IMR-90 (cell line): ENCODE results near the gene KAZN. TPM values are rescaled to one million over a fixed set of nuclear protein-coding genes. Genes with fewer than 3 reads are reported as not detected.

Experiments used
- ATAC-seq: fragments of 200-7000 bp; cut with Tn5 transposase; 2 replicates; pipeline ENCODE4 v1.9.1; 2020; ENCODE audit warnings: low read depth, mild to moderate bottlenecking, moderate library complexity
- BruUV-seq: library from RNA; stranded (reverse); fragments of 400-500 nt; replicated peaks from 2 replicates; lab custom pipeline; 2021; lab: Mats Ljungman, UMichigan
- CTCF ChIA-PET: fragments of 300-600 bp; formaldehyde crosslinking; extraction: SDS; loops from one replicate; lab custom pipeline; 2021; ENCODE audit warnings: antibody characterized with exemption; lab: Yijun Ruan, JAX
- POLR2A ChIA-PET: fragments of 300-600 bp; sonication (Branson Sonifier 250); formaldehyde crosslinking; loops from one replicate; lab custom pipeline; 2022; ENCODE audit warnings: antibody characterized with exemption; ENCODE audit not compliant: unreplicated experiment; lab: Charles Lee
- DNase-seq: peaks from one replicate; pipeline ENCODE4 v3.0.0; 2013
- H2AFZ ChIP-seq: replicated peaks from 2 replicates; pipeline ENCODE3; 2013; ENCODE audit warnings: low read length, mild to moderate bottlenecking; ENCODE audit not compliant: poor library complexity
- H2AK5ac ChIP-seq: 2 replicates; pipeline ENCODE4 v1.6.1; 2013; ENCODE audit warnings: low read depth, low read length, inconsistent platforms
- H2AK9ac ChIP-seq: replicated peaks from 2 replicates; pipeline ENCODE3; 2013; ENCODE audit warnings: mild to moderate bottlenecking, low read depth, low read length, moderate library complexity; ENCODE audit not compliant: poor library complexity
- H2BK120ac ChIP-seq: 2 replicates; pipeline ENCODE4 v1.6.1; 2013; ENCODE audit warnings: low read depth, low read length, inconsistent platforms
- H2BK15ac ChIP-seq: 3 replicates; pipeline ENCODE4 v1.6.1; 2013; ENCODE audit warnings: low read depth, low read length, inconsistent platforms
- H2BK20ac ChIP-seq: 2 replicates; pipeline ENCODE4 v1.6.1; 2013; ENCODE audit warnings: low read depth, mild to moderate bottlenecking, inconsistent platforms, low read length, moderate library complexity
- H2BK5ac ChIP-seq: 2 replicates; pipeline ENCODE4 v1.6.1; 2013; ENCODE audit warnings: mild to moderate bottlenecking, low read depth, low read length, inconsistent platforms; ENCODE audit not compliant: poor library complexity, severe bottlenecking
- H3K14ac ChIP-seq: replicated peaks from 2 replicates; pipeline ENCODE4 v1.6.1; 2013; ENCODE audit warnings: low read depth, low read length, inconsistent platforms
- H3K18ac ChIP-seq: 2 replicates; pipeline ENCODE4 v1.6.1; 2013; ENCODE audit warnings: low read depth, low read length, control low read depth
- H3K23ac ChIP-seq: 2 replicates; pipeline ENCODE4 v1.6.1; 2013; ENCODE audit warnings: low read depth, low read length, inconsistent platforms
- H3K27ac ChIP-seq: 2 replicates; pipeline ENCODE4 v1.5.1; 2013; ENCODE audit warnings: mild to moderate bottlenecking, control low read depth, low read length; ENCODE audit not compliant: insufficient read depth
- H3K27me3 ChIP-seq: 2 replicates; pipeline ENCODE4 v1.6.1; 2013; ENCODE audit warnings: low read length; ENCODE audit not compliant: control insufficient read depth, insufficient read depth
- H3K36me3 ChIP-seq: 2 replicates; pipeline ENCODE4 v1.6.1; 2013; ENCODE audit warnings: low read length, mixed read lengths; ENCODE audit not compliant: control insufficient read depth, insufficient read depth
- H3K4ac ChIP-seq: 2 replicates; pipeline ENCODE4 v1.6.1; 2013; ENCODE audit warnings: low read depth, low read length, inconsistent platforms
- H3K4me1 ChIP-seq: 2 replicates; pipeline ENCODE4 v1.6.1; 2013; ENCODE audit warnings: low read length, mixed read lengths; ENCODE audit not compliant: control insufficient read depth, insufficient read depth
- H3K4me2 ChIP-seq: 2 replicates; pipeline ENCODE4 v1.6.1; 2013; ENCODE audit warnings: low read depth, mild to moderate bottlenecking, control low read depth, low read length, moderate library complexity
- H3K4me3 ChIP-seq: 2 replicates; pipeline ENCODE4 v1.5.1; 2013; ENCODE audit warnings: low read depth, mild to moderate bottlenecking, control low read depth, low read length, moderate library complexity; ENCODE audit not compliant: insufficient read depth
- H3K56ac ChIP-seq: 2 replicates; pipeline ENCODE4 v1.6.1; 2013; ENCODE audit warnings: low read length, inconsistent platforms; ENCODE audit not compliant: insufficient read depth; ENCODE audit errors: extremely low read depth
- H3K79me1 ChIP-seq, 2 experiments: 2 replicates each; pipeline ENCODE4 v1.6.1; 2013; ENCODE audit warnings: low read length in 2 of 2, inconsistent platforms in 1 of 2, low read depth in 1 of 2
- H3K9ac ChIP-seq: 2 replicates; pipeline ENCODE4 v1.6.1; 2013; ENCODE audit warnings: low read depth, low read length, control low read depth
- H3K9me1 ChIP-seq: 2 replicates; pipeline ENCODE4 v1.6.1; 2013; ENCODE audit warnings: low read length, inconsistent platforms; ENCODE audit not compliant: insufficient read depth
- H3K9me3 ChIP-seq: 2 replicates; pipeline ENCODE4 v1.6.1; 2013; ENCODE audit warnings: low read length; ENCODE audit not compliant: control insufficient read depth, insufficient read depth
- H4K20me1 ChIP-seq: 2 replicates; pipeline ENCODE4 v1.6.1; 2013; ENCODE audit warnings: low read length, inconsistent platforms; ENCODE audit not compliant: insufficient read depth
- H4K5ac ChIP-seq: 2 replicates; pipeline ENCODE4 v1.6.1; 2013; ENCODE audit warnings: mild to moderate bottlenecking, low read depth, low read length, control low read depth
- H4K8ac ChIP-seq, 2 experiments: 2 replicates each; pipeline ENCODE4 v1.6.1; 2013; ENCODE audit warnings: low read depth in 2 of 2, low read length in 2 of 2, control low read depth in 1 of 2, inconsistent platforms in 1 of 2
- H4K91ac ChIP-seq: 2 replicates; pipeline ENCODE4 v1.6.1; 2013; ENCODE audit warnings: low read depth, low read length, inconsistent platforms; ENCODE audit not compliant: insufficient read depth
- CEBPB ChIP-seq: IDR thresholded peaks from 2 replicates; pipeline ENCODE4 v1.6.1; 2012; ENCODE audit warnings: low read depth, low read length, improper control_type of control experiment
- CHD1 ChIP-seq: IDR thresholded peaks from 2 replicates; pipeline ENCODE4 v1.6.1; 2012; ENCODE audit warnings: low read depth, low read length, improper control_type of control experiment
- CTCF ChIP-seq: conservative IDR thresholded peaks from 2 replicates; pipeline ENCODE4 v1.5.1; 2012; ENCODE audit warnings: mild to moderate bottlenecking, low read depth, low read length, improper control_type of control experiment
- ELK1 ChIP-seq: fragments of 150-350 bp; IDR thresholded peaks from 2 replicates; pipeline ENCODE4 v1.6.1; 2016; ENCODE audit warnings: low read depth, mild to moderate bottlenecking, low read length, moderate library complexity, borderline replicate concordance
- FOS ChIP-seq: fragments of 150-350 bp; IDR thresholded peaks from 2 replicates; pipeline ENCODE4 v1.6.1; 2016; ENCODE audit warnings: low read depth, low read length
- MAFK ChIP-seq: IDR thresholded peaks from 2 replicates; pipeline ENCODE4 v1.6.1; 2012; ENCODE audit warnings: low read depth, low read length, improper control_type of control experiment
- MAZ ChIP-seq: IDR thresholded peaks from 2 replicates; pipeline ENCODE4 v1.6.1; 2012; ENCODE audit warnings: low read depth, mild to moderate bottlenecking, low read length, improper control_type of control experiment, moderate library complexity, borderline replicate concordance
- MXI1 ChIP-seq: IDR thresholded peaks from 2 replicates; pipeline ENCODE4 v1.6.1; 2012; ENCODE audit warnings: low read depth, mild to moderate bottlenecking, low read length, moderate library complexity, borderline replicate concordance
- POLR2A ChIP-seq: IDR thresholded peaks from 2 replicates; pipeline ENCODE4 v1.6.1; 2012; ENCODE audit warnings: mild to moderate bottlenecking, low read depth, low read length
- RCOR1 ChIP-seq: IDR thresholded peaks from 2 replicates; pipeline ENCODE4 v1.6.1; 2012; ENCODE audit warnings: mild to moderate bottlenecking, low read length, improper control_type of control experiment; ENCODE audit not compliant: insufficient replicate concordance
- RFX5 ChIP-seq: IDR thresholded peaks from 2 replicates; pipeline ENCODE4 v1.8.0; 2012; ENCODE audit warnings: low read depth, mild to moderate bottlenecking, low read length, moderate library complexity
- SMC3 ChIP-seq: fragments of 150-350 bp; IDR thresholded peaks from 2 replicates; pipeline ENCODE4 v1.6.1; 2016; ENCODE audit warnings: low read depth, mild to moderate bottlenecking, antibody characterized with exemption, low read length, moderate library complexity
- WGBS, 2 experiments: methylation state at CpG; one replicate each; pipeline versions ENCODE4 v1.1.5 to v1.1.7; 2013; ENCODE audit warnings: missing lambda C conversion rate in 2 of 2; ENCODE audit not compliant: insufficient read length in 1 of 2; ENCODE audit errors: extremely low coverage in 2 of 2; 5-methylcytosine and 5-hydroxymethylcytosine counted together
- dilution Hi-C: fragments of 300-500 bp; cut with HindIII; formaldehyde crosslinking; loops from one replicate; pipeline ENCODE4 v1.14.3; 2018; ENCODE audit warnings: low sequenced_read_pairs; ENCODE audit not compliant: unreplicated experiment
- in situ Hi-C: fragments of 300-500 bp; cut with MboI; formaldehyde crosslinking; loops from 3 replicates; pipeline ENCODE4 v1.14.3; 2019; ENCODE audit warnings: low sequenced_read_pairs, inconsistent platforms, mixed read lengths
- intact Hi-C: fragments of 100-400 bp; cut with micrococcal nuclease; formaldehyde crosslinking; loops from 2 replicates; pipeline ENCODE4 v1.10.0; 2022
- polyA plus RNA-seq, 3 experiments: library from polyadenylated mRNA; depleted of rRNA; stranded (reverse); fragments of >200 nt; gene quantifications; 2 replicates each; pipeline ENCODE4 v1.2.3, GENCODE V29; 2012; ENCODE audit warnings: low replicate concordance in 1 of 3
- total RNA-seq: library from RNA; depleted of rRNA; stranded (reverse); fragments of >200 nt; gene quantifications from 2 replicates; pipeline ENCODE4 v1.2.3, GENCODE V29; 2012

Gene KAZN
- total and polyA plus RNA-seq, 2 of the 4 experiments (the other 2 are of a cell fraction): 5.2 to 10.5 TPM

GRCh38 chr1:14592004-14592631, 6.4 kb upstream of the KAZN start:
- CTCF ChIA-PET: no interaction called here
- H3K4me1 ChIP-seq: no peaks in the 10 kb centered on the region
- dilution Hi-C loops: no loop called here

More at GRCh38 chr1:14592004-14592631, 6.4 kb upstream of the KAZN start:
- intact Hi-C loops (no loop called here), in situ Hi-C loops (no loop called here)
- no peaks in the 10 kb centered on the region for H4K20me1 ChIP-seq
- H3K4me2 ChIP-seq: no peak overlapping the region
- H3K9ac ChIP-seq: no peak overlapping the region
- H3K18ac ChIP-seq: no peak overlapping the region
- H4K5ac ChIP-seq: no peak overlapping the region
- H2BK120ac ChIP-seq: no peak overlapping the region
- no peak overlapping the region for H3K14ac ChIP-seq
- H3K9me1 ChIP-seq: no peaks in the 10 kb centered on the region
- H2BK5ac ChIP-seq: no peak overlapping the region
- peaks cover 8% of the 10 kb centered on the region; the same call in 1 of the 2 replicates for H3K27me3 ChIP-seq
- H4K8ac ChIP-seq: no peak overlapping the region
- H4K91ac ChIP-seq: no peak overlapping the region
- no peak overlapping the region for H2BK15ac ChIP-seq
- 0 out of 2 replicates have a peak, but pooled peaks cover 2% of the 10 kb centered on the region for H3K9me3 ChIP-seq
- TF ChIP-seq CEBPB (no peak), MAZ (no peak), CHD1 (no peak), MXI1 (no peak), RFX5 (no peak), SMC3 (no peak), MAFK (no peak), FOS (no peak), ELK1 (no peak), CTCF (no peak), RCOR1 (no peak), POLR2A (no peak)
- H3K56ac ChIP-seq: no peak overlapping the region
- no peak for DNase-seq
- no TSS peak for BruUV-seq
- WGBS, 2 experiments: 80% methylated on average over 4 of the region's 9 CpGs; no CpG with 5 or more reads in 1 of the 2 experiments
- H3K4me3 ChIP-seq: no peak overlapping the region
- H3K79me1 ChIP-seq: no peaks in the 10 kb centered on the region
- no peak overlapping the region for H3K23ac ChIP-seq
- POLR2A ChIA-PET: no interaction called here
- H2AK5ac ChIP-seq: no peak overlapping the region
- no peak overlapping the region for H2AFZ ChIP-seq
- H3K27ac ChIP-seq: no peak overlapping the region
- ATAC-seq: no peak
- no peak overlapping the region for H3K4ac ChIP-seq
- no peak overlapping the region for H2AK9ac ChIP-seq
- H2BK20ac ChIP-seq: no peak overlapping the region
- H3K36me3 ChIP-seq: no peaks in the 10 kb centered on the region
